ENCODE data around the gene GCNT1.

GRCh38 chr9:76417394-76417793, 41.6 kb upstream of the GCNT1 start:
- no peak for TF ChIP-seq CTCF (IDR thresholded peaks at IDR 0.05; ENCODE audit: low read depth, low read length)
- no peak for TF ChIP-seq POLR2A (IDR thresholded peaks at IDR 0.05; ENCODE audit: extremely low read depth, insufficient read length)
- no peak for TF ChIP-seq MYC (IDR thresholded peaks at IDR 0.05; ENCODE audit: low read depth, low read length)
- TF ChIP-seq, protein P1, sequence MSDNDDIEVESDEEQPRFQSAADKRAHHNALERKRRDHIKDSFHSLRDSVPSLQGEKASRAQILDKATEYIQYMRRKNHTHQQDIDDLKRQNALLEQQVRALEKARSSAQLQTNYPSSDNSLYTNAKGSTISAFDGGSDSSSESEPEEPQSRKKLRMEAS (IDR thresholded peaks at IDR 0.05; ENCODE audit: low read depth, low read length): no peak

Data from NB4 (cell line).